T-cell (primary cell): Measurements from ENCODE around the gene LRG1. TPM values are rescaled to one million over a fixed set of nuclear protein-coding genes. Genes with fewer than 3 reads are reported as not detected.

Source experiments
- ATAC-seq, 4 experiments: fragments of 200-7000 bp in 3 of 4; fragments of 150-1000 bp in 1 of 4; cut with Tn5 transposase; replicated peaks in 1 of 4; 1 replicate in 3 of 4; 2 replicates in 1 of 4; pipeline ENCODE4 v1.10.0; 2021; ENCODE audit warnings: moderate library complexity in 3 of 4, mild to moderate bottlenecking in 2 of 4, moderate number of reproducible peaks in 1 of 4
- CTCF ChIA-PET, 2 donors: fragments of 300-600 bp; sonication (Branson Sonifier 250); formaldehyde crosslinking; loops; one replicate each; lab custom pipeline; 2022; ENCODE audit warnings: antibody characterized with exemption in 2 of 2; lab: Charles Lee
- POLR2A ChIA-PET, 2 donors: fragments of 300-600 bp; sonication (Branson Sonifier 250); formaldehyde crosslinking; loops; one replicate each; lab custom pipeline; 2022; ENCODE audit warnings: antibody characterized with exemption in 2 of 2; lab: Charles Lee
- DNase-seq, 35 experiments: peaks; one replicate each; pipeline versions ENCODE4 v3.0.0 to v3.0.0-alpha.2; 2013 to 2023
- H3K27ac ChIP-seq: one replicate; pipeline ENCODE4 v1.5.1; 2013; ENCODE audit warnings: low read length
- H3K27me3 ChIP-seq, 2 experiments: replicated peaks in 1 of 2; 1 replicate in 1 of 2; 2 replicates in 1 of 2; pipeline versions ENCODE4 v1.6.1 to v1.7.0; 2013; ENCODE audit warnings: low read length in 1 of 2, mixed read lengths in 1 of 2; ENCODE audit not compliant: control insufficient read depth in 2 of 2, insufficient read depth in 2 of 2; ENCODE audit errors: extremely low read depth in 1 of 2
- H3K36me3 ChIP-seq, 2 donors: 1 replicate in 1 of 2; 2 replicates in 1 of 2; pipeline versions ENCODE4 v1.6.1 to v1.7.0; 2013; ENCODE audit warnings: low read length in 1 of 2; ENCODE audit not compliant: control insufficient read depth in 2 of 2, insufficient read depth in 1 of 2; ENCODE audit errors: extremely low read depth in 1 of 2
- H3K4me1 ChIP-seq, 2 experiments: 1 replicate in 1 of 2; 2 replicates in 1 of 2; pipeline versions ENCODE4 v1.6.1 to v1.7.0; 2013; ENCODE audit warnings: low read length in 2 of 2, mixed read lengths in 1 of 2; ENCODE audit not compliant: insufficient read depth in 2 of 2, control insufficient read depth in 1 of 2; ENCODE audit errors: extremely low read depth in 1 of 2
- H3K4me3 ChIP-seq, 2 donors: 1 replicate in 1 of 2; 2 replicates in 1 of 2; pipeline versions ENCODE4 v1.5.1 to v1.7.0; 2013; ENCODE audit warnings: mild to moderate bottlenecking in 2 of 2, low read length in 1 of 2, moderate library complexity in 1 of 2; ENCODE audit not compliant: control insufficient read depth in 1 of 2; ENCODE audit errors: extremely low read depth in 1 of 2
- H3K9me3 ChIP-seq: 2 replicates; pipeline ENCODE4 v1.7.0; 2013
- H3K27ac Mint-ChIP-seq, 2 donors: one replicate each; pipeline ENCODE4 v1.8.0; 2020 to 2021; ENCODE audit warnings: mild to moderate bottlenecking in 2 of 2, mixed read lengths in 2 of 2
- H3K27me3 Mint-ChIP-seq, 2 donors: one replicate each; pipeline ENCODE4 v1.8.0; 2021 to 2022; ENCODE audit warnings: mixed read lengths in 2 of 2
- H3K36me3 Mint-ChIP-seq: one replicate; pipeline ENCODE4 v1.8.0; 2021; ENCODE audit warnings: mixed read lengths
- H3K4me1 Mint-ChIP-seq, 3 donors: one replicate each; pipeline ENCODE4 v1.8.0; 2020 to 2022; ENCODE audit warnings: mixed read lengths in 3 of 3, mild to moderate bottlenecking in 1 of 3
- H3K4me3 Mint-ChIP-seq, 3 donors: one replicate each; pipeline ENCODE4 v1.8.0; 2020 to 2022; ENCODE audit warnings: mild to moderate bottlenecking in 3 of 3, mixed read lengths in 3 of 3, moderate library complexity in 3 of 3
- H3K9me3 Mint-ChIP-seq, 3 donors: one replicate each; pipeline ENCODE4 v1.8.0; 2020 to 2022; ENCODE audit warnings: mixed read lengths in 3 of 3
- WGBS: methylation state at CpG from one replicate; pipeline ENCODE4 v1.1.5; 2013; ENCODE audit warnings: missing lambda C conversion rate; ENCODE audit not compliant: insufficient coverage; 5-methylcytosine and 5-hydroxymethylcytosine counted together
- total RNA-seq, 35 experiments: library from RNA in 6 of 35; stranded (reverse) in 6 of 35; fragments of 120-200 nt in 1 of 35; gene quantifications; one replicate each; pipeline versions ENCODE4 v1.2.1 to v1.2.4 and lab custom pipeline; 2013 to 2026

The LRG1 gene
- total RNA-seq, 5 donors from 2014 or later (not counting 1 experiment from before 2014, with no cell fraction given): 0.13 to 0.32 (median 0.19) TPM; not detected in 2

GRCh38 chr19:4492337-4493103 lies 47.3 kb downstream of the LRG1 start:
- ATAC-seq (no peak), DNase-seq (no peak)
- Mint-ChIP-seq H3K4me1 (no peaks in the 10 kb centered on the region), H3K9me3 (no peaks in the 10 kb centered on the region), H3K36me3 (peaks cover 15% of the 10 kb centered on the region), H3K27me3 (no peaks in the 10 kb centered on the region), H3K4me3 (no peak overlapping the region), H3K27ac (no peak overlapping the region)
- Histone ChIP-seq H3K36me3 (peaks cover 35 to 67% of the 10 kb centered on the region in 2 donors), H3K27me3 (no peaks in the 10 kb centered on the region), H3K4me3 (no peak overlapping the region), H3K27ac (no peak overlapping the region), H3K4me1 (no peaks in the 10 kb centered on the region), H3K9me3 (no peaks in the 10 kb centered on the region)
- ChIA-PET CTCF (no interaction called here), POLR2A (no interaction called here)
- WGBS: 100% methylated on average over 3 of the region's 3 CpGs

- no peaks in the 10 kb centered on the region for H3K9me3 Mint-ChIP-seq
- peaks cover 22% of the 10 kb centered on the region for H3K36me3 Mint-ChIP-seq
- ATAC-seq: no peak
- 97% methylated on average over 15 of the region's 21 CpGs for WGBS
- H3K36me3 ChIP-seq: peaks cover 34 to 66% of the 10 kb centered on the region in 2 donors
- ChIA-PET CTCF (no interaction called here), POLR2A (no interaction called here)
- H3K4me3 Mint-ChIP-seq: no peak overlapping the region
- no peaks in the 10 kb centered on the region for H3K27me3 ChIP-seq
- H3K4me1 ChIP-seq: no peaks in the 10 kb centered on the region
- no peaks in the 10 kb centered on the region for H3K9me3 ChIP-seq
- H3K27me3 Mint-ChIP-seq: no peaks in the 10 kb centered on the region
- no peak overlapping the region for H3K27ac ChIP-seq
- H3K27ac Mint-ChIP-seq: no peak overlapping the region
- DNase-seq: no peak
- no peak overlapping the region for H3K4me3 ChIP-seq
- no peaks in the 10 kb centered on the region for H3K4me1 Mint-ChIP-seq
Observed at GRCh38 chr19:4491446-4491845, 48.4 kb downstream of the LRG1 start.

GRCh38 chr19:4488496-4488895 lies 51.3 kb downstream of the LRG1 start:
- ChIA-PET POLR2A (no interaction called here), CTCF (no interaction called here)
- H3K36me3 ChIP-seq: peaks cover 17 to 44% of the 10 kb centered on the region in 2 donors
- Mint-ChIP-seq H3K9me3 (no peaks in the 10 kb centered on the region), H3K36me3 (peaks cover 26% of the 10 kb centered on the region), H3K4me1 (peaks cover 0 to 2% (median 0%) of the 10 kb centered on the region in 3 donors), H3K27me3 (no peaks in the 10 kb centered on the region), H3K4me3 (no peak overlapping the region), H3K27ac (no peak overlapping the region)
- no peak for DNase-seq
- no peaks in the 10 kb centered on the region for H3K4me1 ChIP-seq
- 96% methylated on average over 29 of the region's 29 CpGs for WGBS
- no peaks in the 10 kb centered on the region for H3K9me3 ChIP-seq
- no peak overlapping the region for H3K4me3 ChIP-seq
- H3K27ac ChIP-seq: no peak overlapping the region
- no peak for ATAC-seq
- H3K27me3 ChIP-seq: no peaks in the 10 kb centered on the region

DNA sequence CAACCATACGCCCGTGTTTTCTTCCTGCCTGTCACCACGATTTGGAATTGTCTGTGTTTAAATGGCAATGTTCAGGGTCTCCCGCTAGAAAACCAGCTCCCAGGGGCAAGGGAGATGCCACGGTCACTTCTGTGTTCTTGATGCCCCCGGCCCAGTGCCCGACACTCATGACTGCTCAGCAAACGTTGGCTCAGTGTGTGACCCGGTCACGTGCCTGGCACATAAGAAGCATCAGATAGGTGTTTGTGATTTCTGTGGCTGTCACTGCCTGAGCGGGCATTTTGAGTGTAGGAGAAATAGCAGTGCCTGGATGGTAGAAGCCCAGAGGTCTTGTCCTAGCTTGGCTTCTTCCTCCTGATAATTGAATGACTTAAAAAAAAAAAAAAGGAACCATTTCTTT lies 52.3 kb downstream of the LRG1 start:
- H3K4me1 ChIP-seq: no peaks in the 10 kb centered on the region
- Mint-ChIP-seq H3K9me3 (no peaks in the 10 kb centered on the region), H3K27me3 (no peaks in the 10 kb centered on the region), H3K36me3 (peaks cover 27% of the 10 kb centered on the region), H3K27ac (no peak overlapping the region), H3K4me3 (no peak overlapping the region), H3K4me1 (peaks cover 0 to 2% (median 0%) of the 10 kb centered on the region in 3 donors)
- H3K4me3 ChIP-seq: no peak overlapping the region
- ChIA-PET CTCF (no interaction called here), POLR2A (no interaction called here)
- H3K9me3 ChIP-seq: no peaks in the 10 kb centered on the region
- H3K27ac ChIP-seq: no peak overlapping the region
- ATAC-seq (no peak), DNase-seq (no peak)
- no peaks in the 10 kb centered on the region for H3K27me3 ChIP-seq
- WGBS: 100% methylated on average over 7 of the region's 11 CpGs
- H3K36me3 ChIP-seq: peaks cover 11 to 37% of the 10 kb centered on the region in 2 donors

Other genes with a start within 250 kb of the LRG1 start
- 10 to 100 TPM; 13.5 to 44.0 (median 32.4) TPM for gene TMIGD2, start 237.6 kb downstream of the LRG1 start, total RNA-seq
- gene FSD1, start 235.4 kb downstream of the LRG1 start, total RNA-seq: 1 to 10 TPM; 2.8 to 4.1 (median 3.4) TPM
- gene STAP2, start 201.2 kb downstream of the LRG1 start, total RNA-seq: 1 to 10 TPM; 2.3 to 3.7 (median 2.9) TPM
- gene MPND, start 196.5 kb downstream of the LRG1 start, total RNA-seq: 10 to 100 TPM; 10.7 to 27.3 (median 22.6) TPM
- gene SH3GL1, start 139.5 kb downstream of the LRG1 start, total RNA-seq: 10 to 100 TPM; 38.8 to 51.5 (median 45.7) TPM
- gene CHAF1A, start 137.4 kb downstream of the LRG1 start, total RNA-seq: 10 to 100 TPM; 14.4 to 27.3 (median 16.5) TPM
- gene UBXN6, start 82.2 kb downstream of the LRG1 start, total RNA-seq: 10 to 100 TPM; 49.7 to 86.4 (median 76.5) TPM
- gene HDGFL2, start 67.7 kb downstream of the LRG1 start, total RNA-seq: 10 to 100 TPM; 24.9 to 41.8 (median 39.4) TPM
- gene PLIN4, start 21.6 kb downstream of the LRG1 start, total RNA-seq: under 1 TPM in 3 of 5 donors, not detected in 2; 0.06 to 0.16 (median 0.15) TPM
- gene PLIN5, start 4.8 kb downstream of the LRG1 start, total RNA-seq: 1 to 10 TPM in 2 of 5 donors, under 1 TPM in 3; 0.14 to 2.3 (median 0.99) TPM
- under 1 TPM in 3 of 5 donors, not detected in 2; 0.25 to 0.43 (median 0.32) TPM for gene SEMA6B, start 19.6 kb upstream of the LRG1 start, total RNA-seq
- 10 to 100 TPM; 10.8 to 23.0 (median 19.5) TPM for gene TNFAIP8L1, start 99.5 kb upstream of the LRG1 start, total RNA-seq
- gene MYDGF, start 130.3 kb upstream of the LRG1 start, total RNA-seq: 10 to 100 TPM; 27.5 to 46.4 (median 38.3) TPM
- 100 to 1,000 TPM in 2 of 5 donors, 10 to 100 TPM in 3; 71.8 to 103 (median 95.3) TPM for gene DPP9, start 183.8 kb upstream of the LRG1 start, total RNA-seq